K562 (cell line): Measurements from ENCODE around the gene ECT2. TPM values are rescaled to one million over a fixed set of nuclear protein-coding genes. Genes with fewer than 3 reads are reported as not detected.
A peak's percentile ranks its signal among the peaks of the same experiment; 100 is the strongest.

Source experiments
- ATAC-seq: fragments of 200-7000 bp; cut with Tn5 transposase; 3 replicates; pipeline ENCODE4 v1.9.1; 2020; ENCODE audit warnings: moderate library complexity
- BruUV-seq: library from RNA; stranded (reverse); fragments of 400-500 nt; replicated peaks from 2 replicates; lab custom pipeline; 2021; lab: Mats Ljungman, UMichigan
- CTCF ChIA-PET: fragments of 300-600 bp; formaldehyde crosslinking; extraction: SDS; loops from one replicate; lab custom pipeline; 2021; ENCODE audit warnings: low intra/inter-chr PET ratio; lab: Yijun Ruan, JAX
- POLR2A ChIA-PET: fragments of 300-600, 350-650 bp; sonication (Branson Sonifier 250); formaldehyde crosslinking; extraction: SDS; loops from one replicate; lab custom pipeline; 2021; ENCODE audit warnings: antibody characterized with exemption, inconsistent platforms; lab: Yijun Ruan, JAX
- DNase-seq, 4 experiments: peaks; one replicate each; pipeline versions ENCODE4 v3.0.0 to v3.0.0-alpha.2; 2011 to 2018; ENCODE audit warnings: low spot score in 3 of 4, mixed read lengths in 3 of 4; ENCODE audit errors: extremely low read depth in 1 of 4
- FAIRE-seq: peaks from 2 replicates; lab custom pipeline; 2011; peaks lifted over from hg19 to GRCh38; lab: Jason Lieb, UNC
- H2AFZ ChIP-seq: 2 replicates; pipeline ENCODE4 v1.6.0; 2011; ENCODE audit warnings: low read depth, low read length, control low read depth, inconsistent platforms
- H3K27ac ChIP-seq: fragments of 200-600 bp; 3 replicates; pipeline ENCODE4 v1.8.0; 2011; ENCODE audit warnings: low read depth, mild to moderate bottlenecking, control low read depth, inconsistent platforms, low read length, moderate library complexity, mixed read lengths; ENCODE audit errors: extremely low read depth
- H3K27me3 ChIP-seq, 2 experiments: fragments of 300-600 bp in 1 of 2; 2 replicates in 1 of 2; 3 replicates in 1 of 2; pipeline versions ENCODE4 v1.6.0 to v1.8.0; 2011; ENCODE audit warnings: inconsistent platforms in 2 of 2, low read length in 2 of 2, mild to moderate bottlenecking in 1 of 2, mixed read lengths in 1 of 2, moderate library complexity in 1 of 2; ENCODE audit not compliant: control insufficient read depth in 2 of 2, insufficient read depth in 2 of 2
- H3K36me3 ChIP-seq: fragments of 300-600 bp; 3 replicates; pipeline ENCODE4 v1.8.0; 2011; ENCODE audit warnings: mild to moderate bottlenecking, low read length, inconsistent platforms; ENCODE audit not compliant: control insufficient read depth, insufficient read depth
- H3K4me1 ChIP-seq, 2 experiments: fragments of 200-600 bp in 1 of 2; replicated peaks in 1 of 2; 2 replicates in 1 of 2; 3 replicates in 1 of 2; pipeline versions ENCODE4 v1.5.1 to v1.8.0; 2011; ENCODE audit warnings: inconsistent platforms in 2 of 2, low read length in 2 of 2, mild to moderate bottlenecking in 1 of 2, mixed read lengths in 1 of 2, moderate library complexity in 1 of 2; ENCODE audit not compliant: control insufficient read depth in 2 of 2, insufficient read depth in 2 of 2
- H3K4me2 ChIP-seq: 2 replicates; pipeline ENCODE4 v1.6.1; 2011; ENCODE audit warnings: low read length, control low read depth, inconsistent platforms, mixed read lengths; ENCODE audit not compliant: insufficient read depth
- H3K4me3 ChIP-seq: fragments of 200-600 bp; sonication (generic), shearing (Covaris generic); 2 replicates; pipeline ENCODE4 v1.5.1; 2016; ENCODE audit warnings: control low read depth, inconsistent platforms
- H3K79me2 ChIP-seq: fragments of 200-600 bp; 3 replicates; pipeline ENCODE4 v1.8.0; 2011; ENCODE audit warnings: low read length, inconsistent platforms; ENCODE audit not compliant: control insufficient read depth, insufficient read depth
- H3K9ac ChIP-seq, 2 experiments: 2 replicates each; pipeline versions ENCODE4 v1.6.0 to v1.6.1; 2011; ENCODE audit warnings: low read depth in 2 of 2, low read length in 2 of 2, control low read depth in 1 of 2, inconsistent platforms in 1 of 2, mild to moderate bottlenecking in 1 of 2, mixed read lengths in 1 of 2; ENCODE audit not compliant: insufficient read depth in 1 of 2
- H3K9me1 ChIP-seq: one replicate; pipeline ENCODE4 v1.6.0; 2011; ENCODE audit warnings: inconsistent platforms, mild to moderate bottlenecking, low read length, moderate library complexity; ENCODE audit not compliant: control insufficient read depth, insufficient read depth
- H3K9me3 ChIP-seq: replicated peaks from 2 replicates; pipeline ENCODE4 v1.5.1; 2011; ENCODE audit warnings: low read depth, low read length, inconsistent platforms; ENCODE audit not compliant: control insufficient read depth, insufficient read depth
- H4K20me1 ChIP-seq: replicated peaks from 2 replicates; pipeline ENCODE4 v1.6.1; 2011; ENCODE audit warnings: low read length, inconsistent platforms, mixed read lengths; ENCODE audit not compliant: control insufficient read depth, insufficient read depth
- RFX7 ChIP-seq: fragments of 250-450 bp; sonication (Bioruptor Pico); IDR thresholded peaks from 2 replicates; pipeline ENCODE4 v1.5.1; 2021; ENCODE audit warnings: mild to moderate bottlenecking
- SMAD4 ChIP-seq: fragments of 250-450 bp; sonication (Bioruptor Pico); conservative IDR thresholded peaks from 2 replicates; pipeline ENCODE4 v1.8.0; 2021; ENCODE audit warnings: inconsistent platforms, mild to moderate bottlenecking, moderate library complexity
- SRSF7 ChIP-seq: fragments of 200-400 bp; formaldehyde crosslinking; optimal IDR thresholded peaks from 2 replicates; pipeline ENCODE3; 2017; ENCODE audit warnings: mild to moderate bottlenecking, low read depth, low read length
- XRCC5 ChIP-seq: fragments of 200-400 bp; formaldehyde crosslinking; IDR thresholded peaks from 2 replicates; pipeline ENCODE4 v1.6.1; 2017; ENCODE audit warnings: low read depth, mild to moderate bottlenecking, low read length
- ZNF707 ChIP-seq: fragments of 250-450 bp; sonication (Bioruptor Pico); conservative IDR thresholded peaks from 2 replicates; pipeline ENCODE4 v1.8.0; 2022; ENCODE audit warnings: inconsistent platforms, mild to moderate bottlenecking, moderate library complexity
- ZNF76 ChIP-seq: fragments of 250-450 bp; sonication (Bioruptor Pico); IDR thresholded peaks from 2 replicates; pipeline ENCODE4 v1.4.0; 2020; ENCODE audit warnings: mild to moderate bottlenecking, moderate library complexity, borderline replicate concordance
- WGBS: fragments of 100-300 bp; shearing (Covaris generic); methylation state at CpG from one replicate; pipeline ENCODE4 v1.1.6; 2016; ENCODE audit warnings: low coverage, mixed read lengths; ENCODE audit not compliant: insufficient coverage; ENCODE audit errors: missing lambda C conversion rate; 5-methylcytosine and 5-hydroxymethylcytosine counted together
- in situ Hi-C: fragments of 300-500 bp; cut with MboI; formaldehyde crosslinking; loops from 4 replicates; pipeline ENCODE4 v1.15.0; 2018; ENCODE audit warnings: inconsistent platforms, mixed read lengths
- intact Hi-C: fragments of 100-400 bp; cut with micrococcal nuclease; formaldehyde crosslinking; loops from 2 replicates; pipeline ENCODE4 v1.14.2; 2022
- polyA plus RNA-seq, 8 experiments: library from polyadenylated mRNA; depleted of rRNA in 4 of 8; stranded (reverse) in 5 of 8; unstranded in 3 of 8; fragments of >200 nt; fragmentation: Nextera tagmentation in 2 of 8; fragmentation: Illumina TruSeq in 1 of 8; extraction: Ambion mirVana in 2 of 8; extraction: Trizol in 1 of 8; gene quantifications; 2 replicates each; pipeline versions ENCODE4 v1.2.1 to v1.2.3, GENCODE V29; 2011 to 2014; ENCODE audit warnings: inconsistent platforms in 1 of 8, missing spikeins in 1 of 8
- total RNA-seq, 7 experiments: library from RNA; depleted of rRNA in 6 of 7; stranded (reverse); fragments of >200 nt in 6 of 7; fragmentation: Illumina TruSeq in 2 of 7; extraction: Trizol in 2 of 7; gene quantifications; 2 replicates each; pipeline versions ENCODE4 v1.2.1 to v1.2.3, GENCODE V29; 2011 to 2021; ENCODE audit warnings: low replicate concordance in 1 of 7
- TF ChIP-seq, protein P1 (sequence below): fragments of 450-650 bp; IDR thresholded peaks from 2 replicates; pipeline ENCODE4 v1.6.1; 2016; ENCODE audit warnings: mild to moderate bottlenecking, moderate library complexity
- TF ChIP-seq, protein P2 (sequence below): fragments of 250-450 bp; sonication (Bioruptor Pico); IDR thresholded peaks from 2 replicates; pipeline ENCODE4 v1.5.0; 2021

Gene ECT2
- total and polyA plus RNA-seq, 9 of the 15 experiments (the other 6 are each of a cell fraction or from before 2014, with no cell fraction given): 19.0 to 53.0 (median 36.5) TPM

DNA sequence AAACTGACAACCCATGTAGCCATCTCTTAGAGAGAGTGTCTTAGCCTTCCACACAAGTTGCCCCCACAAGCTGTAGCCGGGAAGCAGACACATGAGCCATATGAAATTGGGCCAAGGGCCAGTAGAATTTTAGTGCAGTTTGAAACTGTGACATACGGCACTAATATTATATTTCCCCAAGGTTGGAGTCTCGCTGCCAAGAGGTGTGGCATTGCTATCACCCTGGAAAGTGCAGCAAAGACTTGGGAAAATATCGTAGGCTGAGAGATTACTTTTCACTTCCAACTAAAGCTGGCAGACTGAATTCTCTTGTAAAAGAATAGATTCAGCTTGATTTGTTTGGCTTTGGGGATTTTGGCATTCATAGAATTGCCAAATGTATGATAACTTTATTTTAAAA is 89.2 kb downstream of the ECT2 start:
- no TSS peak for BruUV-seq
- in situ Hi-C loops: no loop called here
- Histone ChIP-seq H3K36me3 (no peaks in the 10 kb centered on the region), H2AFZ (peak overlapping the region; percentile 14; the same call in 1 of the 2 replicates), H3K27me3 (no peaks in the 10 kb centered on the region), H4K20me1 (no peaks in the 10 kb centered on the region), H3K4me2 (no peak overlapping the region), H3K27ac (no peak overlapping the region), H3K4me1 (peaks cover 4 to 10% of the 10 kb centered on the region in 2 experiments; a peak in 3 of 5 replicates), H3K9me3 (no peaks in the 10 kb centered on the region), H3K79me2 (no peaks in the 10 kb centered on the region), H3K4me3 (no peak overlapping the region), H3K9me1 (no peaks in the 10 kb centered on the region), H3K9ac (no peak overlapping the region)
- ATAC-seq (no peak), FAIRE-seq (no peak), DNase-seq (no peak)
- whole genome bisulfite sequencing: 44% methylated on average over 4 of the region's 4 CpGs
- intact Hi-C loops: loop anchor here (5.0 to 10.0 kb wide), 3 partner anchors 73 to 435 kb away; no protein-coding TSS in a partner anchor
- ChIA-PET POLR2A (no interaction called here), CTCF (no interaction called here)
- no peak for TF ChIP-seq XRCC5
- no peak for TF ChIP-seq ZNF707 (CRISPR knock-in tag)
- TF ChIP-seq SMAD4 (CRISPR knock-in tag): no peak
- TF ChIP-seq SRSF7: no peak
- TF ChIP-seq RFX7 (CRISPR knock-in tag): no peak
- TF ChIP-seq, protein P1, sequence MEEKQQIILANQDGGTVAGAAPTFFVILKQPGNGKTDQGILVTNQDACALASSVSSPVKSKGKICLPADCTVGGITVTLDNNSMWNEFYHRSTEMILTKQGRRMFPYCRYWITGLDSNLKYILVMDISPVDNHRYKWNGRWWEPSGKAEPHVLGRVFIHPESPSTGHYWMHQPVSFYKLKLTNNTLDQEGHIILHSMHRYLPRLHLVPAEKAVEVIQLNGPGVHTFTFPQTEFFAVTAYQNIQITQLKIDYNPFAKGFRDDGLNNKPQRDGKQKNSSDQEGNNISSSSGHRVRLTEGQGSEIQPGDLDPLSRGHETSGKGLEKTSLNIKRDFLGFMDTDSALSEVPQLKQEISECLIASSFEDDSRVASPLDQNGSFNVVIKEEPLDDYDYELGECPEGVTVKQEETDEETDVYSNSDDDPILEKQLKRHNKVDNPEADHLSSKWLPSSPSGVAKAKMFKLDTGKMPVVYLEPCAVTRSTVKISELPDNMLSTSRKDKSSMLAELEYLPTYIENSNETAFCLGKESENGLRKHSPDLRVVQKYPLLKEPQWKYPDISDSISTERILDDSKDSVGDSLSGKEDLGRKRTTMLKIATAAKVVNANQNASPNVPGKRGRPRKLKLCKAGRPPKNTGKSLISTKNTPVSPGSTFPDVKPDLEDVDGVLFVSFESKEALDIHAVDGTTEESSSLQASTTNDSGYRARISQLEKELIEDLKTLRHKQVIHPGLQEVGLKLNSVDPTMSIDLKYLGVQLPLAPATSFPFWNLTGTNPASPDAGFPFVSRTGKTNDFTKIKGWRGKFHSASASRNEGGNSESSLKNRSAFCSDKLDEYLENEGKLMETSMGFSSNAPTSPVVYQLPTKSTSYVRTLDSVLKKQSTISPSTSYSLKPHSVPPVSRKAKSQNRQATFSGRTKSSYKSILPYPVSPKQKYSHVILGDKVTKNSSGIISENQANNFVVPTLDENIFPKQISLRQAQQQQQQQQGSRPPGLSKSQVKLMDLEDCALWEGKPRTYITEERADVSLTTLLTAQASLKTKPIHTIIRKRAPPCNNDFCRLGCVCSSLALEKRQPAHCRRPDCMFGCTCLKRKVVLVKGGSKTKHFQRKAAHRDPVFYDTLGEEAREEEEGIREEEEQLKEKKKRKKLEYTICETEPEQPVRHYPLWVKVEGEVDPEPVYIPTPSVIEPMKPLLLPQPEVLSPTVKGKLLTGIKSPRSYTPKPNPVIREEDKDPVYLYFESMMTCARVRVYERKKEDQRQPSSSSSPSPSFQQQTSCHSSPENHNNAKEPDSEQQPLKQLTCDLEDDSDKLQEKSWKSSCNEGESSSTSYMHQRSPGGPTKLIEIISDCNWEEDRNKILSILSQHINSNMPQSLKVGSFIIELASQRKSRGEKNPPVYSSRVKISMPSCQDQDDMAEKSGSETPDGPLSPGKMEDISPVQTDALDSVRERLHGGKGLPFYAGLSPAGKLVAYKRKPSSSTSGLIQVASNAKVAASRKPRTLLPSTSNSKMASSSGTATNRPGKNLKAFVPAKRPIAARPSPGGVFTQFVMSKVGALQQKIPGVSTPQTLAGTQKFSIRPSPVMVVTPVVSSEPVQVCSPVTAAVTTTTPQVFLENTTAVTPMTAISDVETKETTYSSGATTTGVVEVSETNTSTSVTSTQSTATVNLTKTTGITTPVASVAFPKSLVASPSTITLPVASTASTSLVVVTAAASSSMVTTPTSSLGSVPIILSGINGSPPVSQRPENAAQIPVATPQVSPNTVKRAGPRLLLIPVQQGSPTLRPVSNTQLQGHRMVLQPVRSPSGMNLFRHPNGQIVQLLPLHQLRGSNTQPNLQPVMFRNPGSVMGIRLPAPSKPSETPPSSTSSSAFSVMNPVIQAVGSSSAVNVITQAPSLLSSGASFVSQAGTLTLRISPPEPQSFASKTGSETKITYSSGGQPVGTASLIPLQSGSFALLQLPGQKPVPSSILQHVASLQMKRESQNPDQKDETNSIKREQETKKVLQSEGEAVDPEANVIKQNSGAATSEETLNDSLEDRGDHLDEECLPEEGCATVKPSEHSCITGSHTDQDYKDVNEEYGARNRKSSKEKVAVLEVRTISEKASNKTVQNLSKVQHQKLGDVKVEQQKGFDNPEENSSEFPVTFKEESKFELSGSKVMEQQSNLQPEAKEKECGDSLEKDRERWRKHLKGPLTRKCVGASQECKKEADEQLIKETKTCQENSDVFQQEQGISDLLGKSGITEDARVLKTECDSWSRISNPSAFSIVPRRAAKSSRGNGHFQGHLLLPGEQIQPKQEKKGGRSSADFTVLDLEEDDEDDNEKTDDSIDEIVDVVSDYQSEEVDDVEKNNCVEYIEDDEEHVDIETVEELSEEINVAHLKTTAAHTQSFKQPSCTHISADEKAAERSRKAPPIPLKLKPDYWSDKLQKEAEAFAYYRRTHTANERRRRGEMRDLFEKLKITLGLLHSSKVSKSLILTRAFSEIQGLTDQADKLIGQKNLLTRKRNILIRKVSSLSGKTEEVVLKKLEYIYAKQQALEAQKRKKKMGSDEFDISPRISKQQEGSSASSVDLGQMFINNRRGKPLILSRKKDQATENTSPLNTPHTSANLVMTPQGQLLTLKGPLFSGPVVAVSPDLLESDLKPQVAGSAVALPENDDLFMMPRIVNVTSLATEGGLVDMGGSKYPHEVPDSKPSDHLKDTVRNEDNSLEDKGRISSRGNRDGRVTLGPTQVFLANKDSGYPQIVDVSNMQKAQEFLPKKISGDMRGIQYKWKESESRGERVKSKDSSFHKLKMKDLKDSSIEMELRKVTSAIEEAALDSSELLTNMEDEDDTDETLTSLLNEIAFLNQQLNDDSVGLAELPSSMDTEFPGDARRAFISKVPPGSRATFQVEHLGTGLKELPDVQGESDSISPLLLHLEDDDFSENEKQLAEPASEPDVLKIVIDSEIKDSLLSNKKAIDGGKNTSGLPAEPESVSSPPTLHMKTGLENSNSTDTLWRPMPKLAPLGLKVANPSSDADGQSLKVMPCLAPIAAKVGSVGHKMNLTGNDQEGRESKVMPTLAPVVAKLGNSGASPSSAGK: no peak
- no peak for TF ChIP-seq ZNF76 (CRISPR knock-in tag)
- TF ChIP-seq, protein P2, sequence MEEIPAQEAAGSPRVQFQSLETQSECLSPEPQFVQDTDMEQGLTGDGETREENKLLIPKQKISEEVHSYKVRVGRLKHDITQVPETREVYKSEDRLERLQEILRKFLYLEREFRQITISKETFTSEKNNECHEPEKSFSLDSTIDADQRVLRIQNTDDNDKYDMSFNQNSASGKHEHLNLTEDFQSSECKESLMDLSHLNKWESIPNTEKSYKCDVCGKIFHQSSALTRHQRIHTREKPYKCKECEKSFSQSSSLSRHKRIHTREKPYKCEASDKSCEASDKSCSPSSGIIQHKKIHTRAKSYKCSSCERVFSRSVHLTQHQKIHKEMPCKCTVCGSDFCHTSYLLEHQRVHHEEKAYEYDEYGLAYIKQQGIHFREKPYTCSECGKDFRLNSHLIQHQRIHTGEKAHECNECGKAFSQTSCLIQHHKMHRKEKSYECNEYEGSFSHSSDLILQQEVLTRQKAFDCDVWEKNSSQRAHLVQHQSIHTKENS: no peak
